HL-60/S4 treated with retinoic acid at 250 ng/mL for 4 days and 3 days (cell line): ENCODE results near the gene EPB41.
"Not testable (repeated sequence)": the region's sequence is repeated elsewhere in the genome, so short reads cannot be mapped to it uniquely, and the experiment has no call there.

Source experiments
- in situ Hi-C: fragments of 300-500 bp; cut with MboI; formaldehyde crosslinking; loops from 2 replicates; pipeline ENCODE4 v1.7.0; 2022; ENCODE audit warnings: low sequenced_read_pairs

EPB41 gene

DNA sequence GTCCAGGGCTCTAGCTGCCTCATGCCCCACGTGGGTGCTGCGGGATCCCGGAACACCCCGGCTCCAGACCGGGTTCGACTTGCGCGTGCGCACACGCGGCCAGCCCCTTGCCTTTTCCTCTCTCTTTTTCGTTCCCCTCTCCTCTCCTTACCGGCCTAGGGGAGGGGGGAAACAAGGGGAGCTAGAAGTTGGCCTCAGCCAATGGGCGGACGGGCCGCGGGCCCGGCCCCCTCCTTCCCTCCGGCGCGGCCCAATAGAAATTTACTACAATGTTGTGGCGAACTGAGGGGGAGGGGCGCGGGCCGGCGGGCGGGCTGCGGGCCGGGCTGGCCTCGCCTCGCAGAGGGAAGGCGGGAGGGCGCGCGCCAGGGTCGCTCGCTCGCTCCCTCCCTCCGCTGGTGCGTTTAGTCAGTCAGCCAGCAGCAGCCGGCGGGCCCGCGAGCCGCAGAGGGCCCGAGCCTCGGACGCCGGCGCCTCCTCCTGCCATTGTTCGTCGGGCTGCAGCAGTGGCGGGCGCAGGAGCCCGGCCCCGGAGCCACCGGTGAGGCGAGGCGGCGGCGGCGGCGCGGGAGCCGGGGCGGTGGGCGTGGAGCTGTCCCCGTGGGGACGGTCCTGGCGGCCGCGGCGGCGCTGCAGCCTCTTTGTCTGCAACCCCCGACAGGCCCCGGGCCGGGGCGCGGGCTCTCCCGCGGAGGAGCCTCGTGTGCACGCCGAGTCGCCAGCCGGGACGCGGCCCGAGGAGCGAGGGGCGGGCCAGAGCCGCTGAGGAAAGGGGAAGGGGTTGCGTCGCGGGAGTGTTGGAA, at the start of gene EPB41:
Gene EPB41 (plus strand): TSS at position 342 of the 803 bp plus-strand sequence. CDS start 72,869 bp downstream, outside the sequence.
- in situ Hi-C loops: no loop called here

DNA sequence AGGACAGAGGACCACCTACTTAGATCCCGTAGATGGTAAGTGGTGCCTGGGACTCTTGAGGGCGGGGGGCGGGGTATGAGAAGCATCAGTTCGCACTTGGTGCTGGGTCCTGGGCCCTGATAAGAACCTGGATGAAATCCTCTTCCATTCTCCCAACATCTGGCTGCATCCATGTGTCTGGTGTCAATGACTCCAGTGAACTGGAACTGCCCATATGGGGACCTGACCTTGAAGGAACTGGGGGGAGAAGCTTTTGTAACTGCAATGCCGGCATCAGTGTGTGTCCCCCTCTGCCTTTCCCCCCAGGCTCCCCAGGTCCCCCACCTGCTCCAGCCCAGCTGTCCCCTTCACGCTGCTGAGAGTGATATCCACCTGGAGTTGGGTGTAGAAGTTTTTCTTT, 49.7 kb upstream of the EPB41 start:
- in situ Hi-C loops: loop anchor here (10.0 kb wide), 1 partner anchor 80 kb away; no protein-coding TSS in a partner anchor

DNA sequence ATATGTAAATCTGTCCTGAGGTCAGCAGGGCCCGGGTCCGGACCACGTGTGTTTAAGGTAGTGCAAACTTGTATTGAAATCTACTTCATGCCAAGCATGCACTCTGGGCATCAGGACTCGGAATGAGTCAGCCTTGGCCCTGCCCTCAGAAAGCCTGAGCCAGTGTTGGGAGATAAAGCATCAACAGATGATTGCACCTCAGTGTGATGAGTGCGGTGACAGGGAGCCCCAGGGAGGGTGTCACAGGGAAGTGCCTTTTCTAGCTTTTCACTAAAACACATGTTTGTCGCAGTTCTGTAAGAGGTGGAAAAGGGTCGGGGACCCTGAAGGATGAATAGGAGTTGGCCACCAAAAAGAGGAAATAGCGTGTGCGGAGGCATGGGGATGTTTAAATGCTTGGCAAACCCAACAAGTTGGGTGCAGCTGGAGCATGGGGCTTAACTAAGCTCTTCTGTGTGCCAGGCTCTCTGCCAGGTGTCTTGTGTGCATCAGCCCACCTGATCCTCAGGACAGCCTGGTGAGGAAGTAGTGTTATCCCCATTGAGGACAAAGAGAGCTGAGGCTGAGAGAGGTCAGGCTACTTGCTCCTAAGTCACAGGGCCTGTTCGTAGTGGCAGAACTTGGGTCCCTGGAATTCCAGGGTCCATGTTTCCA, 48.2 kb upstream of the EPB41 start:
- in situ Hi-C loops: loop anchor here (10.0 kb wide), 1 partner anchor 81 kb away; no protein-coding TSS in a partner anchor

DNA sequence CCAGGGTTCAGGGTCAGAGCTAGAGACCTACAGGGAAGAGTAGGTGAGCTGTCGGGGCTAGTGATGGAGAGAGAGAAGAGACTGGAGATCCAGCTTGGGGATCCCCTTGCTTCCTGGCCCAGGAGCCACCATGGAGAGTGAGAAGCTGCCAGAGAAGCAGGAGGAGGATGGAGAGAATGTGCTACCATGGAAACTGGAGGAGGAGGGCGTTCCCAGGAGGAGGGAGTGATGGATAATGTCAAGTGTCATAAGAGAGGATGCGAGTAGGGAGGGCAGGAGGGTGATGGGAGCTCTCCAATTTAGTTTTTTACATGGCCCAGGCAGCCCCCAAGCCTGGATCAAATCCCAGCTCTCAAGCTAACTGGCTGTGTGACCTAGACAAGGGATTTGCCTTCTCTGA, 46.5 kb upstream of the EPB41 start:
- in situ Hi-C loops: loop anchor here (10.0 kb wide), 1 partner anchor 83 kb away; no protein-coding TSS in a partner anchor

DNA sequence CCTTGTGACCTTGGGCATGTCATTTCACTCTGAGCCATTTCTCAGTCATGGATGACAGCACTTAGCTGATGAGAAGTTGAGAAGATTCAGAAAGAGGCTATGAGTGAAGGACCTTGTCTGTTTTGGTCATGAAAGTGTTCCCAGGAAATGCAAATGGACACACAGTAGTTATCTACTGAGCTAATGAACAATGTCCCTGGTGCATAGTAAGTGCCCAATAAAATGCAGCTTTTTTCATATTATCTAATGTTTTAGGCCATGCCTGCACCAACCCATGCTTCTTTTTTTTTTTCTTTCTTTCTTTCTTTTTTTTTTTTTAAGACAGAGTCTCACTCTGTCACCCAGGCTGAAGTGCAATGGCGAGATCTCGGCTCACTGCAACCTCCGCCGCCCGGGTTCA, 44.4 kb upstream of the EPB41 start:
- in situ Hi-C loops: loop anchor here (10.0 kb wide), 1 partner anchor 85 kb away; no protein-coding TSS in a partner anchor

DNA sequence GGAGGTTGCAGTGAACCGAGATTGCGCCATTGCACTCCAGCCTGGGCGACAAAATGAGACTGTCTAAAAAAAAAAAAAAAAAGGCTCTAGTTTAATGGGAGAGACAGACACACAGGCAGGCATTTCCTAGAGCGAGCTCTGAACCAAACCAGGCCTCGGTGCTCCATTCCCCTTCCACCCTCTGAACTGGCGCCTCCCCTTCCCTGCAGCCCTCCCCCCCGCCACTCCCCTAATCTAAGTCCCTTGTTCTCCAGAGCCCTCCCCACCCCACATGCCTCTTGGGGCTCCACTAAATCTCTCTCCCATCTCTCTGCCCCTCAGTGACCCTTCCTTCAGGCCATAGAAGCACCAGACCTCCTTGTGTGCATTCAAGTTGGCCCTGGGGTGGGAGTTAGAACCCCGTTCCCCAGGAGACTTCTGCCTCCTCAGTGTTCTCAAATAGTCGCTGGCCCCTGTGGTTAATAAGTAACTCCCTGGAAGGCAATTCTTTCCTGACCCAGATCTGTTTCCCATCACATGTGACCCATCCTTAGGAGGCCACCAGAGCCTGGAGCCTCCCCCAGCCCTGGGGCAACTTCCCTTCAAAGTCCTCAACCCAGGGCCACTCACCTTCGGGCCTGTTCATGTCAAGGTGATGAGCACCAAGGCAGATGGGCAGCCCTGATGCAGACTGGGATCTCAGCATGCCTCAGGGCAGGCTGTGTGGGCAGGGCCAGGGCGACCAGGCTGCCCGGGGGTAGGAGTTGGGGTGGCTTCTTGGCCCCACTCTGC, 42.6 kb upstream of the EPB41 start:
- in situ Hi-C loops: no loop called here

DNA sequence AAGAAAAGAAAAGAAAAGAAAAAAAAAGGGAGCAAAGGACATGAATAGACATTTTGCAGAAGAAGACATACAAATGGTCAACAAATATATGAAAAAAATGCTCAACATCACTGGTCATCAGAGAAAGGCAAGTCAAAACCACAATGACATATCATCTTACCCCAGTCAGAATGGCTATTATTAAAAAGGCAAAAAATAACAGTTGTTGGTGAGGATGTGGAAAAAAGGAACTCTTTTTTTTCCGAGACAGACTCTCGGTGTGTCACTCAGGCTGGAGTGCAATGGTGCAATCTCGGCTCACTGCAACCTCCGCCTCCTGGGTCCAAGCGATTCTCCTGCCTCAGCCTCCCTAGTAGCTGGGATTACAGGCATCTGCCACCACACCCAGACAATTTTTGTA, 39.2 kb upstream of the EPB41 start:
- in situ Hi-C loops: not testable (repeated sequence)

DNA sequence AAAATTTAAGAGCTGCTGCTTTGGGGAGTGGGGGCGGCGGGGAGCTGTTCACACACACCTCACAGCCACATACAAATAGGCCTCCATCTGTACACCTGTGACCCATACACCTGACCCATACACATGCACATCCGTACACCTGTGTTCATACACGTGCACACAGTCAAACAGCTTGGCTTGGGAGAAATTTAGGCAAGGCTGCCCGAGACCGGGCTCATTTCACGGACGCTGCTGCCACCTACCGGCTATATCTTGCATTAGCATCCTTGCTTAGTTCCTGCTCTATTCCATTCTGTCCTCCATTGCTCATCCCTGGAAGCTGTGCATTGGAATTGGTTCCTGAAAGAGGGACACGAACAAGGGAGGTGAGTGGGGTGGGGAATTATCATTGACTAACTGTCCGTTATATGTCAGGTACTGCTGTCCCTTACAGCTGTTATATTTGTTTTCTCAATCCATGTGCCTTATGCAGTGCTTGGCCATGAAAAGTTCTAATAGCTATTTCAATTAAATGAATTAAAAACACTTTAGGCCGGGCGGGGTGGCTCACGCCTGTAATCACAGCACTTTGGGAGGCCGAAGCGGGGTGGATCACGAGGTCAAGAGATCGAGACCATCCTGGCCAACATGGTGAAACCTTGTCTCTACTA, 37.1 kb upstream of the EPB41 start:
- in situ Hi-C loops: no loop called here

DNA sequence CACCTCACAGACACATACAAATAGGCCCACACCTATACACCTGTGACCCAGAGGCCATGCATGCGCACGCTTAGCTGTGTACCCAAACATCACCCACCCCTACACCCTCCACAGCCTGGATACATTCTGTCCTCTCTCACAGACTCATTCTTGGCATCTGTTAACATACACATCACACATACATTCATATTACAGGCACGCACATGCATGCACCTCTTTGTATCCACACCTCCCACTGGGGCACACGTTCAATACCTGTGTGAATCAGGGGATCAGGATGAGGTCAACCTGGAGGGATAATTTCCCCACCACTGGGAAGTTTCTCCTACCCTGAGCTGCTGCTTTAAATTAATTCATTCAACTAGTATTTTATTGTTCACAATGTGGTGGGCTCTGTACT, 35.6 kb upstream of the EPB41 start:
- in situ Hi-C loops: no loop called here

DNA sequence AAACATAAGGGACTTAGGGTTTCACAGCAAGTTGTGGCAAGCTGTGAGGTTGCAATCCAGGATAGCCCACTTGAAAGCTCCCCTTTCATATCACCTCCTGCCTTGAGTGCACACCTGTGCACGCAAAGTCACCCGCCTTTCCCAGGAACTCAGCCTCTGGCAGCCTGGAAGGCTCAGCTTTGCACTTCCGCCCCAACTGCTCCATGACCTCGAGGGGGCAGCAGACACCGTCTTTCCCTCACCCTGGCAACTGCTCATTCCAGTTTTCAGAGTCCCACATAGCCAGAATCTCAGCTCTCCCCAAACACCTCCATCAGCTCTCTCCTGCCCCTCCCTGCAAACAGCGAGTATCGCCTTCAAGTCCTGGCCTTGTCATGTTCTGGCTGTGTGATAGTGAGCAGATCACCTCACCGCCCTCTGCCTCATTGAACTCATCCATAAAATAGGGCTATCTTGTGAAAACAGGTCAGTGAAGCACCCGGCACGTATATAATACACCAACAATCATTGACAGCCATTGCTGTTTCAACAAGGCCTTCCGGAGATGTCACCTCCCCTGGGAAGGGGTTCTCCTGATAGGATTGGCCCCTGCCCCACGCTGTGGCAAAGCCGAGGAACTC, 32.2 kb upstream of the EPB41 start:
- in situ Hi-C loops: loop anchor here (5.0 to 10.0 kb wide), 2 partner anchors 150 to 313 kb away; no protein-coding TSS in a partner anchor

DNA sequence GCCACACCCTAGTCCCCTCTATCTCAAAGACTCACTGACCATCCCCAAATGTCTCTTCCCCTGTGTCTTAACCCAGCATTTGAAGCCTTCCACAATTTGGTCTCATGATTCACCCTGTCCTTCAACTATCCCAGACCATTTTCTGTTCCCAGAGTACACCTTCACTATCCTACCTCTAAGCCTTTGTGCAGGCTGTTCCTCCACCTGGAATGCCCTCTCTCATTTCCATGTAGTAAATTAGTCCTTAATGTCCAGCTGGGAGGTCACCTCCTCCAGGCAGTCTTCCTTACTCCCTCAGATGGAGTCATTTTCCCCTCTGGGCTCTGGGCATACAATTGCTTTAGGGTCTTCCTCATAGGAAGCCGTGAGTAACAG, 31.1 kb upstream of the EPB41 start:
- in situ Hi-C loops: loop anchor here (5.0 to 10.0 kb wide), 2 partner anchors 149 to 312 kb away; no protein-coding TSS in a partner anchor

DNA sequence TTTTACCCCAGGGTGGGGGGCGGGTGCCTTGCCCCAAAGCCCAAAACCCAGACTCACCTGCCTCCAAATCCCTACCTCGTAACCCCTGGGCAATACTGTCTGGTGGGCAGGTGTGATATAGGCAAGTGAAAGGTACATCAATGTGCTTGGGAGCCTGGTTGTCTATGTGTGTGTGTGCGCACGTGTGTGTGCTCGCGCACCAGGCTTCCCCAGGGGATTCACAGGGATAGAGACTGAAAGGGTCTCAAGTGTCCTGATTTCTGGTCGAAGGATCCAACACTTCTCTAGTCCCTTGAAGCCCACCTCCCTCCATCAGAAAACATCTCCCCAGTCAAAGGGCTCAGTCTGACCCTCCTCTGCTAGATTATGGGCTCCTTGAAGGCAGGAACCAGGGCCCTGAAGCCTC, 28.9 kb upstream of the EPB41 start:
- in situ Hi-C loops: loop anchor here (10.0 kb wide), 1 partner anchor 309 kb away; no protein-coding TSS in a partner anchor

DNA sequence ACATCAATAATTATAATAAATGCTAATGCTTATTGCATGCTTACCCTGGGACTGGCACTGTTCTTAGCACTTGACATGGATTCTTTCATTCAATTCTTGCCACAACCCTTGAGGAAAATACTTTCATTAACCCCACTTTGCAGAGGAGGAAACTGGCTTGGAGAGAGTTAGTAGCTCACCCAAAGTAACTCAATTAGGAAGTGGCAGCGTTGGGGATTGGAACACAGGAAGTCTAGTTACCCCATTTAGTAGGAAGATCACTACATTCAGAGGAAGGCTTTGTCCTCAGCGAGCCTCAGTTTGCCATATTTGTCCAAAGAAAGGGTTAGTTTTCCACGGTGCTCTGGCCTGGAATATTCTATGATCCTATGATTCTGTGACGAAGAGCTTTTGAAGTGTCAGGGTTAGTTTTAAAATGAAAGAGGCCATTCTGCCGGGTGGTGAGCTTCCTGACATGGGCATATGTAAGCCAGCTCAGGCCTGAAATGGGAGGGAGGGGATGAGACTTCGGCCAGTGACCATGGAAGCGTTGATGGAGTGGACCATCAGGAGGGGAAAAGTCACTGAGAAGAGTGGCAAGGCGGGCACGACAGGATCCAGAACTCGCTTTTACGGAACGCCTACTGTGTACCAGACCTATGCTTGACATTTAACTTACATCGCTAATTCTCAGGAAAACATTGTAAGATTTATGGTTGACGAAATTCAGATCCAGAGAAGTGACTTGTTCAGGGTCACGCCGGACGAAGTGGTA, 28.2 kb upstream of the EPB41 start:
- in situ Hi-C loops: loop anchor here (10.0 kb wide), 1 partner anchor 309 kb away; no protein-coding TSS in a partner anchor

DNA sequence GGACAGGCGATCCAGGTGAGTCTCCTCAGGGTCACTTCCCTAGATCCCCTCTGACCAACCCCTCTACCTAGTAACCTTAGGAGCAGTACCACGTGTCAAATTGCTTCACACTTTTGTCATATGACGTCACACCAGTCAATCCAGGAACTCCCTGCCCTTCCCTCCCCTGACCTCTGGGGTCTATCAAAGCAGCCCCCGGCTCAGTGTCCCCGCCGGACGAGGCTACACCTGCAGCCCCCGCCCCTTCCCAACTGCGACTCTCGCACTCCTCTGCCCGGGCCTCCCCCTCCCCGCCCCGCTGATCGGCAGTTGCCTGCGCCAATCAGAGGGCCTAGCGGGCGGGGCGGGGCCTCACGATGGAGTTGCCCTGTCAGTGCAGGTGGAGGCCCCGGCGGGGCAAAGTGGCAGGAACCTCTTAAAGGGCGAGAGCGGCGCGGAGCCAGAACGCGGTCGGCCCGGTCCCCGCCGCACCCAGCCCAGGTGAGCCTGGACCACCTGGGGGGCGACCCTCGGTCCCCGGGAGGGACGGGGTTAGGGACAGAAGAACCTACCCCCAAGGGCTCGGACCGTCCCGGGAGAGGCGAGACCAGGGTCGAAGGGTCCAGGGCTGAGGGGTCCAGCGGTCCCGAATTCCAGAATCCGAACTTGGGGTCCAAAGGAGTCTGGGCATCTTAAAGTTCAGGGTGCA, 27.5 kb upstream of the EPB41 start:
- in situ Hi-C loops: loop anchor here (10.0 kb wide), 1 partner anchor 308 kb away; no protein-coding TSS in a partner anchor

DNA sequence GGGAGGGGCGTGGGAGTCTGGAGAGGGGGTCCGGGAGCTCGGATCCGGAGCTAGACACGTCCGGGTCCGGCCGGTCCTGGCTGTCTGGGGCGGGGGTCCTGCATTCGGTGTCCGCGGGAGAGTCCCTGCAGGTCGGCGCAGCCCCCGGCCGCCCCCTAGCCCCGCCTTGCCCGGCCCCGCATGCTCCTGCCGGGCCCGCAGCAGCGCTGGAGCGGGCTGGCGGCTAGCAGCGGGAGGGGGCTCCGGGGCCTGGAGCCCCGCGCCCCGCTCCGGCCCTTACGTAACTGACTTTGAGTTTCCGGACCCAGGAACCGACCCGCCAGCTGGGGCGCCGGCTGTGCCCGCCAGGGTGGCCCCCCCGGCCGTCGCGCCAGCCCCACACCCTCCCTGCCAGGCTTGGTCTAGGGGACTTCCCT, 26.9 kb upstream of the EPB41 start:
- in situ Hi-C loops: loop anchor here (10.0 kb wide), 1 partner anchor 307 kb away; no protein-coding TSS in a partner anchor

DNA sequence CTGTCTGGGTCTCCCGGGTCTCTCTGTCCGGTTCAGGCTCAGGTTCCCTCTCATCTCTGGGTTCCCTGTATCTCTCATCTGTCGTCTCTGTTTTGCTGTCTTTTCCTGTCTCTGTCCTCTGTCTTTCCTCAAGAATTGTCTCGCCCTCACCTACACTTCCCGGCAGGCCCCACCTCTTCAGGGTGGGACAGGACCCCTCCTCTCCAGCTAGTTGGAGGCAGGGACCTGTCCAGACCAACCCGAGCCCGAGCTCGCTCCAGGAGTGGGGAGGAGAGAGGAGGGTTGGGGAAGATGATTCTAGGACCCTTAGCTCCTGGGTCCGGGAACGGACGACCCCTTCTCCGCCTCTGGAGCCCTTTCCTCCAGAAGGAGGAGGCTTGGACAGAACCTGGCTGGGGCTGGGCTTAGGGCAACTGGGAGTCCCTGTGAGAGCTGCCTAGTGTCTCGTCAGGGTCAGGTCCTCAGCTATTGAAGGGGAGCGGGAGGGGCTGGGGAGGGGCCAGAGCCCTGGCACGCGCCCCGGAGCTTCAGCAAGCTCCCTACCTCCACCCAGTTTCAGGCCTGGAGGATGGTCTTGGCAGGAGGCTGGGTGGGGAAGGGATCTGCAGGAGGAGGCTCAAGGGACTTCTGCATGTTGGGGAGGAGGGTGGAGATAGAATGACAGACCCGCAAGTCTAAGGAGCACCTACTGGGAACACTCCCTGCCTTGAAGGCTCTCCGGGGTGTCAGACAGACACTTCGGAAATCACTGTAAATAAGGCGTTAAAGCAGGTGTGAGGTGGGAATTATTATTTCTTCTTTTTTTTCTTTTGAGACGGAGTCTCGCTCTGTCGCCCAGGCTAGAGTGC, 26.3 kb upstream of the EPB41 start:
- in situ Hi-C loops: loop anchor here (10.0 kb wide), 1 partner anchor 307 kb away; no protein-coding TSS in a partner anchor

DNA sequence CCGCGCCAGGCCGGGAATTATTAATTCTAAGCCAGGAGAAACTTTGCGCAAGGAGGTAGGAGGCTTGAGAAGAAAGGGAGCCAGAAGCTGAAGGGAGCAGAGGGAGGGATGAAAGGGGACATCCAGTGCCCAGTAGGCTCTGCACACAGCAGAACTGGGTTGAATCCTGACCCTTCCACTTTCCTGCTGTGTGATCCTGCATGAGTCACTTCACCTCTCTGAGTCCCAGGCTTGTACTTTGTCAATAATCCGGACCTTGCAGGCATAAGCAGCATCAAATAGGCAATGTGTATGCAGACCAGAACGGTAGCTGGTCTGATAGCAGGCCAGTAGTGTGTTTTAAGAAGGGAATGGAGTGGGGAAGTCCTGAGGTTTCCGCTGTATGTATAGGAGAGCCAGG, 25.5 kb upstream of the EPB41 start:
- in situ Hi-C loops: loop anchor here (10.0 kb wide), 1 partner anchor 306 kb away; no protein-coding TSS in a partner anchor
